Lung (tissue), 12 donors: ENCODE data around the gene NEK5. TPM values are rescaled to one million over a fixed set of nuclear protein-coding genes. Genes with fewer than 3 reads are reported as not detected.
"Not testable (repeated sequence)": the region's sequence is repeated elsewhere in the genome, so short reads cannot be mapped to it uniquely, and the experiment has no call there.

Source experiments
- ATAC-seq: fragments of 200-7000 bp; cut with Tn5 transposase; one replicate; pipeline ENCODE4 v1.9.1; 2020; ENCODE audit warnings: moderate number of reproducible peaks; ENCODE audit not compliant: insufficient read depth, low FRiP score
- DNase-seq, 3 donors: peaks; one replicate each; pipeline ENCODE4 v3.0.0-alpha.2; 2013 to 2017
- H3K27ac ChIP-seq, 2 donors: one replicate each; pipeline ENCODE4 v1.5.1; 2013; ENCODE audit warnings: mild to moderate bottlenecking in 2 of 2, moderate library complexity in 2 of 2, control low read depth in 1 of 2, inconsistent platforms in 1 of 2, low read depth in 1 of 2, low read length in 1 of 2
- H3K27me3 ChIP-seq, 3 donors: one replicate each; pipeline ENCODE4 v1.5.1; 2013; ENCODE audit warnings: low read length in 2 of 3; ENCODE audit not compliant: control insufficient read depth in 3 of 3, insufficient read depth in 3 of 3
- H3K36me3 ChIP-seq, 4 donors: one replicate each; pipeline ENCODE4 v1.5.1; 2013; ENCODE audit warnings: low read length in 4 of 4, mild to moderate bottlenecking in 1 of 4, moderate library complexity in 1 of 4; ENCODE audit not compliant: control insufficient read depth in 4 of 4, insufficient read depth in 4 of 4
- H3K4me1 ChIP-seq, 5 donors: one replicate each; pipeline ENCODE4 v1.5.1; 2013; ENCODE audit warnings: low read length in 5 of 5, mild to moderate bottlenecking in 2 of 5, moderate library complexity in 1 of 5; ENCODE audit not compliant: control insufficient read depth in 5 of 5, insufficient read depth in 5 of 5
- H3K4me3 ChIP-seq: one replicate; pipeline ENCODE4 v1.5.1; 2013; ENCODE audit warnings: mild to moderate bottlenecking, control low read depth, moderate library complexity
- H3K9ac ChIP-seq, 2 donors: one replicate each; pipeline ENCODE4 v1.5.1; 2013; ENCODE audit warnings: low read length in 2 of 2, control low read depth in 1 of 2; ENCODE audit not compliant: insufficient read depth in 1 of 2
- H3K9me3 ChIP-seq, 4 donors: one replicate each; pipeline ENCODE4 v1.5.1; 2013; ENCODE audit warnings: low read length in 3 of 4, mild to moderate bottlenecking in 1 of 4, moderate library complexity in 1 of 4; ENCODE audit not compliant: control insufficient read depth in 4 of 4, insufficient read depth in 3 of 4
- CTCF ChIP-seq: IDR thresholded peaks from 2 replicates; pipeline ENCODE4 v1.5.1; 2012; ENCODE audit warnings: mild to moderate bottlenecking; ENCODE audit errors: control extremely low read depth, extremely low read depth
- WGBS, 2 donors: extraction: QIAGEN DNeasy Blood & Tissue Kit; methylation state at CpG; one replicate each; pipeline ENCODE4 v1.1.7; 2013; 5-methylcytosine and 5-hydroxymethylcytosine counted together
- polyA plus RNA-seq, 2 donors: library from polyadenylated mRNA; stranded (reverse); fragments of 200-250 nt; gene quantifications; one replicate each; pipeline ENCODE4 v1.2.1, GENCODE V29; 2013
- total RNA-seq, 2 donors: library from RNA; depleted of rRNA in 1 of 2; stranded (reverse); fragments of >200 nt in 1 of 2; gene quantifications; one replicate each; pipeline ENCODE4 v1.2.1, GENCODE V29; 2014 to 2021
- donor health status: control.
- donor health status: control.
- donor health status: Bipolar disorder and iron deficiency.
- donor health status: healthy.
- donor health status: DM: yes; HTN: yes; CAD: no.

Gene NEK5
- total and polyA plus RNA-seq, 4 donors: 2.1 to 13.3 (median 6.1) TPM

- Histone ChIP-seq H3K4me1 (peaks cover 0 to 6% (median 0%) of the 10 kb centered on the region in 5 donors), H3K36me3 (peaks cover 0 to 12% (median 5%) of the 10 kb centered on the region in 4 donors), H3K27me3 (no peaks in the 10 kb centered on the region), H3K9me3 (no peaks in the 10 kb centered on the region), H3K9ac (no peak overlapping the region), H3K4me3 (no peak overlapping the region), H3K27ac (no peak overlapping the region)
- no peak for TF ChIP-seq CTCF
- WGBS, 2 donors: 47 to 69% methylated on average over 2 of the region's 2 CpGs
- ATAC-seq (no peak), DNase-seq (peak in 1 of 3 donors; percentile 33)
Measured at GRCh38 chr13:52165411-52165810, 36.5 kb upstream of the NEK5 start.

- no peaks in the 10 kb centered on the region for H3K9me3 ChIP-seq
- ATAC-seq (no peak), DNase-seq (no peak)
- no peak overlapping the region for H3K9ac ChIP-seq
- no peak for TF ChIP-seq CTCF
- no peak overlapping the region for H3K4me3 ChIP-seq
- no peak overlapping the region for H3K27ac ChIP-seq
- H3K36me3 ChIP-seq: peaks cover 0 to 12% (median 5%) of the 10 kb centered on the region in 4 donors
- H3K4me1 ChIP-seq: peaks cover 0 to 6% (median under 1%) of the 10 kb centered on the region in 5 donors
- H3K27me3 ChIP-seq: no peaks in the 10 kb centered on the region
Measured at GRCh38 chr13:52164989-52165388, 36.1 kb upstream of the NEK5 start.

GRCh38 chr13:52163878-52164277, 35.0 kb upstream of the NEK5 start:
- H3K4me1 ChIP-seq, ATAC-seq: not testable (repeated sequence)

GRCh38 chr13:52162279-52163101, 33.6 kb upstream of the NEK5 start:
- H3K27ac ChIP-seq: peak overlapping the region in 1 of 2 donors; percentile 14
- no peak for ATAC-seq
- 52 to 69% methylated on average over 5 of the region's 5 CpGs for WGBS, 2 donors
- H3K4me1 ChIP-seq: peaks cover 6 to 11% (median 8%) of the 10 kb centered on the region in 5 donors
- peaks cover 0 to 6% (median under 1%) of the 10 kb centered on the region in 4 donors for H3K36me3 ChIP-seq
- H3K4me3 ChIP-seq: no peak overlapping the region
- H3K9ac ChIP-seq: no peak overlapping the region
- TF ChIP-seq CTCF: no peak
- H3K9me3 ChIP-seq: no peaks in the 10 kb centered on the region
- H3K27me3 ChIP-seq: no peaks in the 10 kb centered on the region
- no peak for DNase-seq

More at GRCh38 chr13:52163878-52164277, 35.0 kb upstream of the NEK5 start:
- H3K27me3 ChIP-seq, H3K27ac ChIP-seq, H3K9ac ChIP-seq, H3K36me3 ChIP-seq, DNase-seq, H3K4me3 ChIP-seq, H3K9me3 ChIP-seq: not testable (repeated sequence)
- 83 to 87% methylated on average over 3 of the region's 3 CpGs for WGBS, 2 donors
